Fibroblast of lung (primary cell): ENCODE data around the gene PAEP.
"Not testable (repeated sequence)": the region's sequence is repeated elsewhere in the genome, so short reads cannot be mapped to it uniquely, and the experiment has no call there.

Source experiments
- EZH2 ChIP-seq: IDR thresholded peaks from 2 replicates; pipeline ENCODE4 v1.5.1; 2012; ENCODE audit warnings: low read length, control low read depth, mild to moderate bottlenecking; ENCODE audit errors: missing control alignments
- TF ChIP-seq, protein P1 (sequence below), 2 donors: IDR thresholded peaks in 1 of 2; conservative IDR thresholded peaks in 1 of 2; 1 replicate in 1 of 2; 2 replicates in 1 of 2; pipeline ENCODE4 v1.5.1; 2011 to 2012; ENCODE audit warnings: low read length in 2 of 2, control low read depth in 1 of 2, inconsistent platforms in 1 of 2, low read depth in 1 of 2, mild to moderate bottlenecking in 1 of 2

DNA sequence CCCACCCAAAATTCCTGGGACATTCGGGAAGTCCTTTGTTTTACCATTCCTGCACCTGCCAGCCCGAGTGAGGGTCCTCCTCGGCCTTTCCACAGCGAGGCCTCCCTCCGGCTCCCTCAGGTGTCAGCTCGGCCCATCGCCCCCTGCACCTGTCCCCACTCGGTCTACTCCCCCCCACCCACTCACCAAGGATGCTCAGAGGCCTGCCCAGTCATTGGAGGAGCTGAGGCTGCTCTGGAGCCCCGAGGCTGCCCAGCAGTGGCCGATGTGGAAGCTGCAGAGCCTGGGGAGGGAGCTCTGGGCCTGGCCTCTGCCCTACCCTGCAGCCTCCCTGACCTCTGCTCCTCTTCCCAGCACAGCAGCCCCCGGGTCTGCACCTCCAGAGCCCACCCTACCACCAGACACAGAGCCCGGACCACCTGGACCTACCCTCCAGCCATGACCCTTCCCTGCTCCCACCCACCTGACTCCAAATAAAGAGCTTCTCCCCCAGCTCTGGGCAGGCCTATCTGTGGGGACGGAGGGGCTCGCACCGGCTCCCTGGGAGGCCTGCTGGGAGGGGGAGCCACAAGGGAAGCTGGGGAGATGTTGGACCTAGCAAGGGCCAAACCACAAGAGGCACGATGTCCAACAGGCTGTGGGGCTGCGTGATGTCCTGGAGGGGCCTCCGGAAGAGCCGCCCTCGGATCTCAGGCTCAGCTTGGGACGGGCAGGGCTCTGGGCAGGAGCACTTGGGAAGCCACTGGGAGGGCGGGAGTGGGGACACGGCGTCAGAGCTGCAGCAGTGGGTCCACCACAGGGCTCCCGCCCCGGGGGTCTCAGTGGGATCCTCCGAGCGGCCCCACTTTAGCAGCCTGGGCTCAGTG is 11.8 kb upstream of the PAEP start:
- TF ChIP-seq, protein P1, sequence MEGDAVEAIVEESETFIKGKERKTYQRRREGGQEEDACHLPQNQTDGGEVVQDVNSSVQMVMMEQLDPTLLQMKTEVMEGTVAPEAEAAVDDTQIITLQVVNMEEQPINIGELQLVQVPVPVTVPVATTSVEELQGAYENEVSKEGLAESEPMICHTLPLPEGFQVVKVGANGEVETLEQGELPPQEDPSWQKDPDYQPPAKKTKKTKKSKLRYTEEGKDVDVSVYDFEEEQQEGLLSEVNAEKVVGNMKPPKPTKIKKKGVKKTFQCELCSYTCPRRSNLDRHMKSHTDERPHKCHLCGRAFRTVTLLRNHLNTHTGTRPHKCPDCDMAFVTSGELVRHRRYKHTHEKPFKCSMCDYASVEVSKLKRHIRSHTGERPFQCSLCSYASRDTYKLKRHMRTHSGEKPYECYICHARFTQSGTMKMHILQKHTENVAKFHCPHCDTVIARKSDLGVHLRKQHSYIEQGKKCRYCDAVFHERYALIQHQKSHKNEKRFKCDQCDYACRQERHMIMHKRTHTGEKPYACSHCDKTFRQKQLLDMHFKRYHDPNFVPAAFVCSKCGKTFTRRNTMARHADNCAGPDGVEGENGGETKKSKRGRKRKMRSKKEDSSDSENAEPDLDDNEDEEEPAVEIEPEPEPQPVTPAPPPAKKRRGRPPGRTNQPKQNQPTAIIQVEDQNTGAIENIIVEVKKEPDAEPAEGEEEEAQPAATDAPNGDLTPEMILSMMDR (conservative IDR thresholded peaks at IDR 0.05 in 1 of 2, IDR thresholded peaks at IDR 0.05 in 1 of 2; ENCODE audit: low read depth in 1 of 2, low read length in 2 of 2), result not testable (repeated sequence)
- TF ChIP-seq EZH2, result not testable (repeated sequence)
